ENCODE data around the gene MAP7D1. TPM values are rescaled to one million over a fixed set of nuclear protein-coding genes. Genes with fewer than 3 reads are reported as not detected.

The MAP7D1 gene
- total RNA-seq, 1 experiment from 2014 or later, result 49.9 TPM

DNA sequence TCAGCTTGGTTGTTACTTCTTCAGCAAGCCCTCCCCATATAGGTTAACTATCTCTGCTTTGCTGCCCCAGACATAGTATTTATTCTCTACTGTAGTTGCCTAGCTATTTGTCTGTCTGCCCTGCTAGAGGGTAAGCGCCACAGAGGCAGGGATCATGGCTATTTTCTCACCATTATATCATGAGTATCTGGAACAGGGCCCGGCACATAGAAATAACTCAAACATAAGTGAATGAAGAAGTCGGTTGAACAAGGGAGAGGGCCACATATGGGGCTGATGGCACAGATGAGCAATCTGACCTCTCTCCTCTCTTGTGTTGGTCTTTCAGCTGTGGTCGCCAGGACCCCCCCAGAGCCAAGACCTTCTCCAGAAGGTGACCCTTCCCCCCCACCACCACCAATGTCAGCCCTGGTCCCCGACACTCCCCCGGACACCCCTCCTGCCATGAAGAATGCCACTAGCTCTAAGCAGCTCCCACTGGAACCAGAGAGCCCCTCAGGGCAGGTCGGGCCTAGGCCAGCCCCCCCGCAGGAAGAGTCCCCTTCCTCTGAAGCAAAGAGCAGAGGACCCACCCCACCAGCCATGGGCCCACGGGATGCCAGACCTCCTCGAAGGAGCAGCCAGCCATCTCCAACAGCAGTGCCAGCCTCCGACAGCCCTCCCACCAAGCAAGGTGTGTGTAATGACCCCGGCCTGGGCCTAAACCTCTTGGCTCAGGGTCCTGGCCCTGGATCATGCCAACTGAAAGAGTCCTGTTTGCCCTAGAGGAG lies 14.9 kb downstream of the MAP7D1 start:
- Mint-ChIP-seq H3K4me3 (no peak overlapping the region), H3K4me1 (peaks cover 2 to 18% of the 10 kb centered on the region in 2 experiments; a peak in 3 of 4 replicates), H3K36me3 (ENCODE audit: insufficient read depth in 1 of 3, low read depth in 3 of 3) (peaks cover 19 to 34% (median 31%) of the 10 kb centered on the region in 3 experiments; a peak in 6 of 7 replicates), H3K27me3 (ENCODE audit: low read depth) (no peaks in the 10 kb centered on the region), H3K9me3 (no peaks in the 10 kb centered on the region), H3K27ac (no peak overlapping the region; a peak in 1 of 7 replicates)
- no peak overlapping the region for H3K23ac ChIP-seq (ENCODE audit: insufficient read length, low read depth, low read length)
- no peaks in the 10 kb centered on the region for H3K27me3 ChIP-seq (ENCODE audit: insufficient read depth, low read length)
- no peak overlapping the region for H2BK15ac ChIP-seq (ENCODE audit: low read depth, low read length)
- WGBS (ENCODE audit: extremely low coverage, insufficient read length, low lambda C conversion rate), result no CpG with 5 or more reads among the region's 12 CpGs
- no peaks in the 10 kb centered on the region for H4K20me1 ChIP-seq (ENCODE audit: control insufficient read depth, insufficient read depth, insufficient read length)
- TF ChIP-seq, protein P1, sequence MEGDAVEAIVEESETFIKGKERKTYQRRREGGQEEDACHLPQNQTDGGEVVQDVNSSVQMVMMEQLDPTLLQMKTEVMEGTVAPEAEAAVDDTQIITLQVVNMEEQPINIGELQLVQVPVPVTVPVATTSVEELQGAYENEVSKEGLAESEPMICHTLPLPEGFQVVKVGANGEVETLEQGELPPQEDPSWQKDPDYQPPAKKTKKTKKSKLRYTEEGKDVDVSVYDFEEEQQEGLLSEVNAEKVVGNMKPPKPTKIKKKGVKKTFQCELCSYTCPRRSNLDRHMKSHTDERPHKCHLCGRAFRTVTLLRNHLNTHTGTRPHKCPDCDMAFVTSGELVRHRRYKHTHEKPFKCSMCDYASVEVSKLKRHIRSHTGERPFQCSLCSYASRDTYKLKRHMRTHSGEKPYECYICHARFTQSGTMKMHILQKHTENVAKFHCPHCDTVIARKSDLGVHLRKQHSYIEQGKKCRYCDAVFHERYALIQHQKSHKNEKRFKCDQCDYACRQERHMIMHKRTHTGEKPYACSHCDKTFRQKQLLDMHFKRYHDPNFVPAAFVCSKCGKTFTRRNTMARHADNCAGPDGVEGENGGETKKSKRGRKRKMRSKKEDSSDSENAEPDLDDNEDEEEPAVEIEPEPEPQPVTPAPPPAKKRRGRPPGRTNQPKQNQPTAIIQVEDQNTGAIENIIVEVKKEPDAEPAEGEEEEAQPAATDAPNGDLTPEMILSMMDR (conservative IDR thresholded peaks at IDR 0.05), result no peak
- H3K27ac ChIP-seq (ENCODE audit: insufficient read length, low read depth, low read length), result no peak overlapping the region
- H2AK5ac ChIP-seq (ENCODE audit: insufficient read length, low read length), result no peak overlapping the region
- no peak overlapping the region for H3K4me2 ChIP-seq (ENCODE audit: insufficient read depth, insufficient read length, low read length)
- no peak overlapping the region for H3K9ac ChIP-seq (ENCODE audit: extremely low read depth, insufficient read length, low read length)
- H3T11ph ChIP-seq (ENCODE audit: low read length), result no peak overlapping the region
- no peak for DNase-seq
- H4K91ac ChIP-seq (ENCODE audit: insufficient read length, low read depth, low read length), result no peak overlapping the region
- no peak overlapping the region for H2BK20ac ChIP-seq (ENCODE audit: low read depth, low read length, poor library complexity, severe bottlenecking)
- no peak overlapping the region for H2BK12ac ChIP-seq (ENCODE audit: insufficient read length, low read depth, low read length)
- no peak overlapping the region for H3K18ac ChIP-seq (ENCODE audit: insufficient read length, low read depth, low read length)
- no peak overlapping the region for H3K4ac ChIP-seq (ENCODE audit: low read depth, low read length)
- no peak overlapping the region for H3K56ac ChIP-seq (ENCODE audit: insufficient read length, low read depth, low read length)
- H3K4me1 ChIP-seq (ENCODE audit: insufficient read depth, low read length), result peaks cover 5% of the 10 kb centered on the region; the same call in 1 of the 2 replicates
- no peak overlapping the region for H4K8ac ChIP-seq (replicated peaks; ENCODE audit: insufficient read length, low read depth, low read length)
- H2AFZ ChIP-seq (ENCODE audit: low read length), result no peak overlapping the region
- H3K79me1 ChIP-seq (ENCODE audit: insufficient read depth, low read depth, low read length, poor library complexity, severe bottlenecking), result peaks cover 3% of the 10 kb centered on the region
- no peak overlapping the region for H2BK5ac ChIP-seq (ENCODE audit: insufficient read length, low read length)
- no peaks in the 10 kb centered on the region for H3K9me3 ChIP-seq (ENCODE audit: control insufficient read depth, low read depth, low read length)
- no peaks in the 10 kb centered on the region for H3K79me2 ChIP-seq (ENCODE audit: insufficient read depth, low read length)
- H4K5ac ChIP-seq (ENCODE audit: insufficient read length, low read depth, low read length), result no peak overlapping the region
- no peaks in the 10 kb centered on the region for H3K23me2 ChIP-seq (ENCODE audit: insufficient read length, low read depth, low read length, poor library complexity, severe bottlenecking)
- H2BK120ac ChIP-seq (ENCODE audit: low read depth, low read length, poor library complexity, severe bottlenecking), result no peak overlapping the region
- no peak overlapping the region for H3K14ac ChIP-seq (ENCODE audit: insufficient read depth, low read length)
